Neural progenitor cell (in vitro differentiated cells): ENCODE data around the gene ABCE1.

Experiments used
- EZH2 ChIP-seq: fragments of 200-600 bp; sonication (generic); IDR thresholded peaks from 2 replicates; pipeline ENCODE4 v1.6.1; 2017; ENCODE audit warnings: antibody characterized with exemption, mild to moderate bottlenecking, moderate library complexity
- TF ChIP-seq, protein P1 (sequence below): fragments of 200-600 bp; sonication (generic); IDR thresholded peaks from 2 replicates; pipeline ENCODE4 v1.5.1; 2017; ENCODE audit warnings: antibody characterized with exemption, mild to moderate bottlenecking

DNA sequence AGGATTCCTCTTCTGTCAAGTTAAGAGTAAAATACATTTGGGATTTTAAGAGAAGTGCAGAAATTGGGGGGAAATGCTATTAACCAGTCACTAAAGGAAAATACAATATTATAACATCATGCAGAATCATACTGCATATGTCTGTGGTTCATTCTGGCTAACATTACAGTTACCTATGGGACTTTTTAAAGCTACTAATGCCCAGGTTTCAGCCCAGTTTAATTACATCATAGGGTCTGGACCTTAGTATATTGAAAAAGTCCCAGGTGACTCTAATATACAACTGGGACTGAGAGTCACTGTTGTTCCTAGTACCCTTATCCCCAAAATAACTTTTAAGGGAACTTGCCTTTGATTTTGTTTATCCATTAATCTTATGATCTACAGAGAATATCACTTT lies 10.0 kb downstream of the ABCE1 start:
- TF ChIP-seq, protein P1, sequence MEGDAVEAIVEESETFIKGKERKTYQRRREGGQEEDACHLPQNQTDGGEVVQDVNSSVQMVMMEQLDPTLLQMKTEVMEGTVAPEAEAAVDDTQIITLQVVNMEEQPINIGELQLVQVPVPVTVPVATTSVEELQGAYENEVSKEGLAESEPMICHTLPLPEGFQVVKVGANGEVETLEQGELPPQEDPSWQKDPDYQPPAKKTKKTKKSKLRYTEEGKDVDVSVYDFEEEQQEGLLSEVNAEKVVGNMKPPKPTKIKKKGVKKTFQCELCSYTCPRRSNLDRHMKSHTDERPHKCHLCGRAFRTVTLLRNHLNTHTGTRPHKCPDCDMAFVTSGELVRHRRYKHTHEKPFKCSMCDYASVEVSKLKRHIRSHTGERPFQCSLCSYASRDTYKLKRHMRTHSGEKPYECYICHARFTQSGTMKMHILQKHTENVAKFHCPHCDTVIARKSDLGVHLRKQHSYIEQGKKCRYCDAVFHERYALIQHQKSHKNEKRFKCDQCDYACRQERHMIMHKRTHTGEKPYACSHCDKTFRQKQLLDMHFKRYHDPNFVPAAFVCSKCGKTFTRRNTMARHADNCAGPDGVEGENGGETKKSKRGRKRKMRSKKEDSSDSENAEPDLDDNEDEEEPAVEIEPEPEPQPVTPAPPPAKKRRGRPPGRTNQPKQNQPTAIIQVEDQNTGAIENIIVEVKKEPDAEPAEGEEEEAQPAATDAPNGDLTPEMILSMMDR, result no peak
- TF ChIP-seq EZH2, result no peak
